Left cardiac atrium (tissue), 4 donors: Measurements from ENCODE around the gene PCDHB3. TPM values are rescaled to one million over a fixed set of nuclear protein-coding genes. Genes with fewer than 3 reads are reported as not detected.
"Not testable (repeated sequence)": the region's sequence is repeated elsewhere in the genome, so short reads cannot be mapped to it uniquely, and the experiment has no call there.

Experiments
- ATAC-seq, 2 donors: fragments of 200-7000 bp; cut with Tn5 transposase; one replicate each; pipeline ENCODE4 v1.9.1; 2020; ENCODE audit warnings: mild to moderate bottlenecking in 2 of 2, moderate library complexity in 2 of 2
- DNase-seq: peaks from one replicate; pipeline ENCODE4 v3.0.0-alpha.2; 2020
- intact Hi-C, 2 donors: fragments of 100-400 bp; cut with DNase I; formaldehyde crosslinking; loops; one replicate each; pipeline versions ENCODE4 v1.14.1 to v1.15.1; 2022 to 2023
- total RNA-seq, 2 donors: library from RNA; stranded (reverse); fragmentation: NEBNext Ultra II Directional; extraction: Animal tissue kit (Norgen Biotek cat#: 25700); gene quantifications; one replicate each; pipeline ENCODE4 v1.2.1, GENCODE V29; 2021
- donor health status: DM: no; HTN: yes; CAD: no.
- donor health status: DM: no; HTN: yes; CAD: no; lungs with severe emphysema.
- donor health status: DM: yes; HTN: yes; CAD: no.
- donor health status: Dilated cardiomyopathy.

Gene PCDHB3
- total RNA-seq, 2 donors from 2014 or later, result 1.3 to 1.9 TPM

GRCh38 chr5:141127305-141127704, 27.0 kb downstream of the PCDHB3 start:
- no peak for ATAC-seq
- no peak for DNase-seq
- intact Hi-C loops, result no loop called here

- ATAC-seq (peak; percentile 42 to 47), DNase-seq (no peak)
- intact Hi-C loops, result no loop called here
Observed at GRCh38 chr5:141135030-141135717, 34.9 kb downstream of the PCDHB3 start, which contains the start of gene PCDHB5. TSS of gene PCDHB5 (plus strand) at chr5:141135206. CDS start at chr5:141135435, 229 bp downstream.

GRCh38 chr5:141135718-141136266, 35.5 kb downstream of the PCDHB3 start:
- intact Hi-C loops, result no loop called here
- ATAC-seq, result no peak
- DNase-seq, result no peak

GRCh38 chr5:141137346-141137745, 37.1 kb downstream of the PCDHB3 start:
- ATAC-seq, intact Hi-C loops, DNase-seq: not testable (repeated sequence)

GRCh38 chr5:141149812-141150211, 49.5 kb downstream of the PCDHB3 start, which contains the start of gene PCDHB6:
TSS of gene PCDHB6 (plus strand) at chr5:141150057. CDS start at chr5:141150258, 201 bp downstream.
- intact Hi-C loops, result no loop called here
- ATAC-seq (no peak), DNase-seq (no peak)

GRCh38 chr5:141150224-141150992, 50.1 kb downstream of the PCDHB3 start:
- intact Hi-C loops, result no loop called here
- ATAC-seq (no peak), DNase-seq (no peak)

GRCh38 chr5:141150993-141151325, 50.7 kb downstream of the PCDHB3 start:
- no peak for ATAC-seq
- intact Hi-C loops, result no loop called here
- DNase-seq, result no peak

GRCh38 chr5:141151632-141152031, 51.4 kb downstream of the PCDHB3 start:
- intact Hi-C loops, DNase-seq, ATAC-seq: not testable (repeated sequence)

GRCh38 chr5:141152096-141152495, 51.8 kb downstream of the PCDHB3 start:
- intact Hi-C loops, DNase-seq: not testable (repeated sequence)

More at GRCh38 chr5:141152096-141152495, 51.8 kb downstream of the PCDHB3 start:
- ATAC-seq, result not testable (repeated sequence)

Other genes starting within 250 kb of the PCDHB3 start
- under 1 TPM; 0.44 to 0.55 TPM for gene PCDHA10, start 244.6 kb upstream of the PCDHB3 start, total RNA-seq
- under 1 TPM; 0.09 to 0.29 TPM for gene PCDHA11, start 231.5 kb upstream of the PCDHB3 start, total RNA-seq
- under 1 TPM; 0.15 to 0.34 TPM for gene PCDHA12, start 225.2 kb upstream of the PCDHB3 start, total RNA-seq
- gene PCDHA13, start 218.3 kb upstream of the PCDHB3 start, total RNA-seq, result under 1 TPM; 0.27 to 0.31 TPM
- gene PCDHAC1, start 174.2 kb upstream of the PCDHB3 start, total RNA-seq, result 1 to 10 TPM in 1 of 2 donors, under 1 TPM in 1; 0.65 to 1.0 TPM
- 1 to 10 TPM; 1.7 to 2.9 TPM for gene PCDHAC2, start 134.0 kb upstream of the PCDHB3 start, total RNA-seq
- gene PCDHB1, start 49.1 kb upstream of the PCDHB3 start, total RNA-seq, result not detected
- 1 to 10 TPM; 2.9 to 3.1 TPM for gene PCDHB2, start 5.9 kb upstream of the PCDHB3 start, total RNA-seq
- gene PCDHB4, start 21.3 kb downstream of the PCDHB3 start, total RNA-seq, result 1 to 10 TPM; 1.6 to 2.4 TPM
- gene PCDHB5, start 34.7 kb downstream of the PCDHB3 start, total RNA-seq, result 1 to 10 TPM; 2.7 to 3.1 TPM
- under 1 TPM; 0.71 to 0.86 TPM for gene PCDHB6, start 49.6 kb downstream of the PCDHB3 start, total RNA-seq
- gene PCDHB7, start 72.2 kb downstream of the PCDHB3 start, total RNA-seq, result 1 to 10 TPM; 1.0 to 1.7 TPM
- 1 to 10 TPM; 2.6 to 6.1 TPM for gene PCDHB8, start 77.3 kb downstream of the PCDHB3 start, total RNA-seq
- gene PCDHB16, start 81.9 kb downstream of the PCDHB3 start, total RNA-seq, result 1 to 10 TPM; 2.6 to 3.1 TPM
- gene PCDHB9, start 86.7 kb downstream of the PCDHB3 start, total RNA-seq, result 1 to 10 TPM; 2.5 to 4.3 TPM
- 1 to 10 TPM; 1.3 to 1.5 TPM for gene PCDHB10, start 91.9 kb downstream of the PCDHB3 start, total RNA-seq
- gene PCDHB11, start 99.2 kb downstream of the PCDHB3 start, total RNA-seq, result 1 to 10 TPM; 1.8 to 3.3 TPM
- gene PCDHB12, start 108.2 kb downstream of the PCDHB3 start, total RNA-seq, result 1 to 10 TPM; 2.4 to 2.6 TPM
- 1 to 10 TPM; 3.5 to 5.3 TPM for gene PCDHB13, start 113.4 kb downstream of the PCDHB3 start, total RNA-seq
- gene PCDHB14, start 122.9 kb downstream of the PCDHB3 start, total RNA-seq, result 1 to 10 TPM; 3.9 to 5.8 TPM
- gene PCDHB15, start 144.9 kb downstream of the PCDHB3 start, total RNA-seq, result 1 to 10 TPM; 4.5 to 5.7 TPM
- gene SLC25A2, start 203.6 kb downstream of the PCDHB3 start, total RNA-seq, result not detected
- 10 to 100 TPM; 86.3 to 93.5 TPM for gene TAF7, start 220.3 kb downstream of the PCDHB3 start, total RNA-seq
- 1 to 10 TPM; 1.4 to 1.8 TPM for gene PCDHGA1, start 230.0 kb downstream of the PCDHB3 start, total RNA-seq
- gene PCDHGA2, start 238.3 kb downstream of the PCDHB3 start, total RNA-seq, result 1 to 10 TPM; 4.5 to 7.3 TPM
- gene PCDHGA3, start 243.4 kb downstream of the PCDHB3 start, total RNA-seq, result 1 to 10 TPM; 5.0 to 5.8 TPM
- 1 to 10 TPM; 3.0 to 3.2 TPM for gene PCDHGB1, start 249.6 kb downstream of the PCDHB3 start, total RNA-seq